Breast epithelium (tissue), 4 donors: ENCODE data around the gene VCX3A. TPM values are rescaled to one million over a fixed set of nuclear protein-coding genes. Genes with fewer than 3 reads are reported as not detected.
"Not testable (repeated sequence)": the region's sequence is repeated elsewhere in the genome, so short reads cannot be mapped to it uniquely, and the experiment has no call there.

ENCODE experiments used
- DNase-seq, 2 donors: peaks; one replicate each; pipeline ENCODE4 v3.0.0-alpha.2; 2019; ENCODE audit warnings: low spot score in 2 of 2
- H3K27ac ChIP-seq, 2 donors: fragments of 200-600 bp; sonication (generic) in 1 of 2; one replicate each; pipeline ENCODE4 v1.5.1; 2016 to 2019; ENCODE audit warnings: mild to moderate bottlenecking in 1 of 2
- H3K27me3 ChIP-seq, 2 donors: fragments of 200-600 bp; sonication (generic) in 1 of 2; one replicate each; pipeline versions ENCODE4 v1.5.1 to v1.6.0; 2017 to 2019; ENCODE audit warnings: control low read depth in 1 of 2, mild to moderate bottlenecking in 1 of 2
- H3K36me3 ChIP-seq: fragments of 200-600 bp; one replicate; pipeline ENCODE4 v1.5.1; 2019
- H3K4me1 ChIP-seq, 2 donors: fragments of 200-600 bp; sonication (generic); one replicate each; pipeline ENCODE4 v1.5.1; 2016 to 2019; ENCODE audit warnings: control low read depth in 1 of 2
- H3K4me3 ChIP-seq, 3 donors: fragments of 200-600 bp; sonication (generic); 1 replicate in 2 of 3; 2 replicates in 1 of 3; pipeline ENCODE4 v1.5.1; 2016 to 2019; ENCODE audit warnings: mild to moderate bottlenecking in 3 of 3, moderate library complexity in 2 of 3
- H3K9me3 ChIP-seq, 2 donors: fragments of 200-600 bp; sonication (generic) in 1 of 2; one replicate each; pipeline ENCODE4 v1.5.1; 2016 to 2019; ENCODE audit warnings: control low read depth in 1 of 2
- CTCF ChIP-seq, 3 donors: fragments of 450-650 bp; IDR thresholded peaks; one replicate each; pipeline ENCODE4 v1.5.1; 2016 to 2017; ENCODE audit warnings: antibody characterized with exemption in 3 of 3, mild to moderate bottlenecking in 3 of 3, moderate library complexity in 3 of 3
- POLR2A ChIP-seq: fragments of 450-650 bp; IDR thresholded peaks from one replicate; pipeline ENCODE4 v1.6.1; 2016; ENCODE audit warnings: antibody characterized with exemption, mild to moderate bottlenecking, moderate library complexity
- POLR2AphosphoS5 ChIP-seq, 3 donors: sonication (generic); formaldehyde crosslinking; IDR thresholded peaks; one replicate each; pipeline ENCODE4 v1.6.1; 2017; ENCODE audit warnings: antibody characterized with exemption in 3 of 3
- intact Hi-C: fragments of 100-400 bp; cut with DNase I; formaldehyde crosslinking; loops from one replicate; pipeline ENCODE4 v1.15.1; 2023; ENCODE audit warnings: low total_unique reads
- total RNA-seq, 3 donors: library from RNA; depleted of rRNA; stranded (reverse); fragments of >200 nt; gene quantifications; one replicate each; pipeline ENCODE4 v1.1.0, GENCODE V29; 2016

Gene VCX3A
- not detected for total RNA-seq

- H3K27me3 ChIP-seq, intact Hi-C loops, H3K4me1 ChIP-seq, DNase-seq, H3K27ac ChIP-seq, H3K36me3 ChIP-seq, H3K9me3 ChIP-seq, H3K4me3 ChIP-seq: not testable (repeated sequence)
These were observed at the start of gene VCX3A for GRCh38 chrX:6535018-6535417. Gene VCX3A (minus strand): TSS chrX:6535118. CDS start chrX:6534497, 621 bp downstream.

- TF ChIP-seq POLR2AphosphoS5 (IDR thresholded peaks at IDR 0.05): no peak
- no peak for TF ChIP-seq CTCF (IDR thresholded peaks at IDR 0.05)
- no peak for TF ChIP-seq POLR2A
- Histone ChIP-seq H3K4me1 (no peaks in the 10 kb centered on the region), H3K36me3 (no peaks in the 10 kb centered on the region), H3K4me3 (no peak overlapping the region), H3K27ac (no peak overlapping the region), H3K9me3 (no peaks in the 10 kb centered on the region), H3K27me3 (no peaks in the 10 kb centered on the region)
- DNase-seq: no peak
- intact Hi-C loops: no loop called here
These were observed 39.8 kb upstream of the VCX3A start for GRCh38 chrX:6574762-6575161.

GRCh38 chrX:6568031-6568430, 33.1 kb upstream of the VCX3A start:
- intact Hi-C loops: no loop called here
- Histone ChIP-seq H3K4me3 (no peak overlapping the region), H3K27ac (no peak overlapping the region), H3K4me1 (no peaks in the 10 kb centered on the region), H3K36me3 (no peaks in the 10 kb centered on the region), H3K9me3 (no peaks in the 10 kb centered on the region), H3K27me3 (no peaks in the 10 kb centered on the region)
- TF ChIP-seq CTCF (IDR thresholded peaks at IDR 0.05): no peak
- TF ChIP-seq POLR2AphosphoS5 (IDR thresholded peaks at IDR 0.05): no peak
- no peak for TF ChIP-seq POLR2A
- DNase-seq: no peak

GRCh38 chrX:6558979-6559378, 24.1 kb upstream of the VCX3A start:
- no peak for DNase-seq
- Histone ChIP-seq H3K27me3 (no peaks in the 10 kb centered on the region), H3K9me3 (peaks cover 0 to 16% of the 10 kb centered on the region in 2 donors), H3K4me3 (no peak overlapping the region), H3K4me1 (no peaks in the 10 kb centered on the region), H3K36me3 (no peaks in the 10 kb centered on the region), H3K27ac (no peak overlapping the region)
- TF ChIP-seq CTCF (IDR thresholded peaks at IDR 0.05) (no peak), POLR2A (no peak), POLR2AphosphoS5 (IDR thresholded peaks at IDR 0.05) (no peak)
- intact Hi-C loops: no loop called here

GRCh38 chrX:6557690-6558089, 22.8 kb upstream of the VCX3A start:
- Histone ChIP-seq H3K4me1 (no peaks in the 10 kb centered on the region), H3K4me3 (no peak overlapping the region), H3K9me3 (peaks cover 0 to 22% of the 10 kb centered on the region in 2 donors), H3K27me3 (no peaks in the 10 kb centered on the region), H3K27ac (no peak overlapping the region), H3K36me3 (no peaks in the 10 kb centered on the region)
- TF ChIP-seq POLR2AphosphoS5 (IDR thresholded peaks at IDR 0.05): no peak
- no peak for TF ChIP-seq CTCF (IDR thresholded peaks at IDR 0.05)
- no peak for TF ChIP-seq POLR2A
- DNase-seq: no peak
- intact Hi-C loops: no loop called here

GRCh38 chrX:6550999-6551398, 16.1 kb upstream of the VCX3A start:
- TF ChIP-seq POLR2AphosphoS5 (IDR thresholded peaks at IDR 0.05) (no peak), CTCF (IDR thresholded peaks at IDR 0.05) (no peak), POLR2A (no peak)

More at GRCh38 chrX:6550999-6551398, 16.1 kb upstream of the VCX3A start:
- H3K9me3 ChIP-seq: peaks cover 0 to 25% of the 10 kb centered on the region in 2 donors
- H3K36me3 ChIP-seq: no peaks in the 10 kb centered on the region
- intact Hi-C loops: no loop called here
- H3K4me3 ChIP-seq: no peak overlapping the region
- DNase-seq: no peak
- H3K27ac ChIP-seq: no peak overlapping the region
- no peaks in the 10 kb centered on the region for H3K4me1 ChIP-seq
- no peaks in the 10 kb centered on the region for H3K27me3 ChIP-seq
